CD14-positive monocyte (primary cell): ENCODE data around the gene TMEM82. TPM values are rescaled to one million over a fixed set of nuclear protein-coding genes. Genes with fewer than 3 reads are reported as not detected.

Experiments
- DNase-seq, 3 donors: peaks; one replicate each; pipeline ENCODE4 v3.0.0-alpha.2; 2011 to 2022
- H2AFZ ChIP-seq: 2 replicates; pipeline ENCODE4 v1.6.0; 2012; ENCODE audit warnings: mild to moderate bottlenecking, low read depth, low read length, inconsistent platforms; ENCODE audit not compliant: insufficient read depth, poor library complexity, severe bottlenecking
- H3K27ac ChIP-seq, 2 donors: 1 replicate in 1 of 2; 2 replicates in 1 of 2; pipeline ENCODE4 v1.5.1; 2012 to 2013; ENCODE audit warnings: low read length in 2 of 2, control low read depth in 1 of 2, inconsistent platforms in 1 of 2, low read depth in 1 of 2, mild to moderate bottlenecking in 1 of 2
- H3K27me3 ChIP-seq, 2 donors: one replicate each; pipeline versions ENCODE4 v1.6.0 to v1.6.1; 2011 to 2013; ENCODE audit warnings: low read length in 2 of 2; ENCODE audit not compliant: control insufficient read depth in 2 of 2, insufficient read depth in 2 of 2
- H3K36me3 ChIP-seq, 2 donors: replicated peaks in 1 of 2; 1 replicate in 1 of 2; 2 replicates in 1 of 2; pipeline versions ENCODE4 v1.5.1 to v1.6.1; 2012 to 2013; ENCODE audit warnings: low read length in 2 of 2, control low read depth in 1 of 2, inconsistent platforms in 1 of 2, mild to moderate bottlenecking in 1 of 2; ENCODE audit not compliant: insufficient read depth in 2 of 2, control insufficient read depth in 1 of 2
- H3K4me1 ChIP-seq, 2 donors: 1 replicate in 1 of 2; 2 replicates in 1 of 2; pipeline versions ENCODE4 v1.5.1 to v1.6.1; 2012 to 2013; ENCODE audit warnings: low read length in 2 of 2, control low read depth in 1 of 2, inconsistent platforms in 1 of 2, mild to moderate bottlenecking in 1 of 2, moderate library complexity in 1 of 2; ENCODE audit not compliant: insufficient read depth in 2 of 2, control insufficient read depth in 1 of 2
- H3K4me2 ChIP-seq: replicated peaks from 2 replicates; pipeline ENCODE3; 2012; ENCODE audit warnings: low read length, moderate library complexity, mild to moderate bottlenecking; ENCODE audit not compliant: poor library complexity, severe bottlenecking; ENCODE audit errors: extremely low read depth
- H3K4me3 ChIP-seq, 3 experiments: fragments of 200-600 bp in 1 of 3; sonication (generic) in 1 of 3; replicated peaks in 1 of 3; 1 replicate in 2 of 3; 2 replicates in 1 of 3; pipeline ENCODE4 v1.5.1; 2011 to 2013; ENCODE audit warnings: low read length in 3 of 3, mild to moderate bottlenecking in 3 of 3, control low read depth in 2 of 3, low read depth in 2 of 3, inconsistent platforms in 1 of 3, moderate library complexity in 1 of 3
- H3K79me2 ChIP-seq: 2 replicates; pipeline ENCODE4 v1.6.0; 2012; ENCODE audit warnings: mild to moderate bottlenecking, control low read depth, inconsistent platforms, low read length, moderate library complexity; ENCODE audit not compliant: insufficient read depth
- H3K9ac ChIP-seq: 2 replicates; pipeline ENCODE4 v1.6.0; 2017; ENCODE audit warnings: low read length, mild to moderate bottlenecking; ENCODE audit not compliant: insufficient read depth, poor library complexity, severe bottlenecking
- H3K9me3 ChIP-seq, 2 donors: replicated peaks in 1 of 2; 1 replicate in 1 of 2; 2 replicates in 1 of 2; pipeline versions ENCODE4 v1.5.1 to v1.6.1; 2012 to 2013; ENCODE audit warnings: low read length in 2 of 2, control low read depth in 1 of 2; ENCODE audit not compliant: control insufficient read depth in 1 of 2, insufficient read depth in 1 of 2
- H4K20me1 ChIP-seq: 2 replicates; pipeline ENCODE4 v1.6.0; 2012; ENCODE audit warnings: mild to moderate bottlenecking, low read length, control low read depth, moderate library complexity; ENCODE audit not compliant: insufficient read depth
- H3K27ac Mint-ChIP-seq, 7 donors: one replicate each; pipeline ENCODE4 v1.8.0; 2020; ENCODE audit warnings: mild to moderate bottlenecking in 7 of 7, mixed read lengths in 7 of 7, moderate library complexity in 6 of 7, inconsistent platforms in 2 of 7
- H3K27me3 Mint-ChIP-seq, 3 donors: one replicate each; pipeline ENCODE4 v1.8.0; 2021 to 2022; ENCODE audit warnings: low read depth in 3 of 3, mild to moderate bottlenecking in 3 of 3, mixed read lengths in 3 of 3, moderate library complexity in 3 of 3, inconsistent platforms in 1 of 3
- H3K36me3 Mint-ChIP-seq, 2 donors: one replicate each; pipeline ENCODE4 v1.8.0; 2020; ENCODE audit warnings: mixed read lengths in 2 of 2, inconsistent platforms in 1 of 2, mild to moderate bottlenecking in 1 of 2
- H3K4me1 Mint-ChIP-seq: one replicate; pipeline ENCODE4 v1.8.0; 2020; ENCODE audit warnings: mild to moderate bottlenecking, mixed read lengths
- H3K4me3 Mint-ChIP-seq, 2 donors: one replicate each; pipeline ENCODE4 v1.8.0; 2020; ENCODE audit warnings: mild to moderate bottlenecking in 2 of 2, mixed read lengths in 2 of 2, moderate library complexity in 1 of 2
- H3K9me3 Mint-ChIP-seq, 7 donors: one replicate each; pipeline ENCODE4 v1.8.0; 2020 to 2022; ENCODE audit warnings: mixed read lengths in 7 of 7, mild to moderate bottlenecking in 6 of 7, moderate library complexity in 6 of 7, inconsistent platforms in 2 of 7
- CTCF ChIP-seq: fragments of 200-600 bp; IDR thresholded peaks from one replicate; pipeline ENCODE4 v1.8.0; 2022; ENCODE audit warnings: antibody characterized with exemption, mild to moderate bottlenecking
- WGBS: methylation state at CpG from one replicate; pipeline ENCODE4 v1.1.5; 2013; ENCODE audit warnings: missing lambda C conversion rate; ENCODE audit not compliant: insufficient coverage; 5-methylcytosine and 5-hydroxymethylcytosine counted together
- intact Hi-C, 2 donors: fragments of 100-400 bp; cut with micrococcal nuclease; formaldehyde crosslinking; loops; one replicate each; pipeline versions ENCODE4 v1.15.0 to v1.15.1; 2023
- polyA plus RNA-seq, 3 donors: library from polyadenylated mRNA; depleted of rRNA in 1 of 3; unstranded in 2 of 3; stranded (reverse) in 1 of 3; fragments of 300-500 nt in 2 of 3; fragments of >200 nt in 1 of 3; fragmentation: Illumina TruSeq in 2 of 3; gene quantifications; 1 replicate in 2 of 3; 2 replicates in 1 of 3; pipeline ENCODE4 v1.2.3, GENCODE V29; 2012 to 2021

TMEM82 gene
- polyA plus RNA-seq, 3 donors = not detected

GRCh38 chr1:15719381-15720120 is 22.7 kb upstream of the TMEM82 start:
- H3K4me1 ChIP-seq = no peaks in the 10 kb centered on the region
- intact Hi-C loops = no loop called here
- no peak overlapping the region for H3K9ac ChIP-seq
- no peaks in the 10 kb centered on the region for H3K27me3 Mint-ChIP-seq
- H3K36me3 ChIP-seq = peaks cover 78 to 93% of the 10 kb centered on the region in 2 donors
- no peak overlapping the region for H2AFZ ChIP-seq
- H3K4me1 Mint-ChIP-seq = no peaks in the 10 kb centered on the region
- no peak overlapping the region for H3K27ac ChIP-seq
- DNase-seq = no peak
- TF ChIP-seq CTCF = no peak
- H3K9me3 Mint-ChIP-seq = no peaks in the 10 kb centered on the region
- no peak overlapping the region for H3K4me2 ChIP-seq
- H3K36me3 Mint-ChIP-seq = peaks cover 65 to 89% of the 10 kb centered on the region in 2 donors
- H3K9me3 ChIP-seq = no peaks in the 10 kb centered on the region
- H3K27me3 ChIP-seq = no peaks in the 10 kb centered on the region
- peaks cover 7% of the 10 kb centered on the region for H3K79me2 ChIP-seq
- WGBS = 100% methylated on average over 4 of the region's 12 CpGs
- no peak overlapping the region for H3K4me3 ChIP-seq
- no peak overlapping the region for H3K4me3 Mint-ChIP-seq
- H4K20me1 ChIP-seq = peaks cover 63% of the 10 kb centered on the region
- H3K27ac Mint-ChIP-seq = peak overlapping the region in 2 of 7 donors; percentile 70 to 84

- H3K36me3 ChIP-seq = peaks cover 88 to 96% of the 10 kb centered on the region in 2 donors
- Mint-ChIP-seq H3K9me3 (no peaks in the 10 kb centered on the region), H3K27ac (peak overlapping the region in 1 of 7 donors; percentile 58), H3K36me3 (peaks cover 76 to 98% of the 10 kb centered on the region in 2 donors), H3K4me3 (no peak overlapping the region), H3K27me3 (no peaks in the 10 kb centered on the region), H3K4me1 (no peaks in the 10 kb centered on the region)
- H3K9ac ChIP-seq = no peak overlapping the region
- no peak overlapping the region for H3K4me3 ChIP-seq
- no peaks in the 10 kb centered on the region for H3K4me1 ChIP-seq
- H3K79me2 ChIP-seq = no peaks in the 10 kb centered on the region
- 100% methylated on average over 2 of the region's 3 CpGs for WGBS
- H3K4me2 ChIP-seq = no peak overlapping the region
- H3K27ac ChIP-seq = no peak overlapping the region
- H2AFZ ChIP-seq = no peak overlapping the region
- H3K9me3 ChIP-seq = no peaks in the 10 kb centered on the region
- DNase-seq = no peak
- TF ChIP-seq CTCF = no peak
- no peaks in the 10 kb centered on the region for H3K27me3 ChIP-seq
- intact Hi-C loops = no loop called here
- peaks cover 55% of the 10 kb centered on the region for H4K20me1 ChIP-seq
Measured at GRCh38 chr1:15720861-15721260, 21.4 kb upstream of the TMEM82 start.
